Measurements from ENCODE around the gene FSCN2. TPM values are rescaled to one million over a fixed set of nuclear protein-coding genes. Genes with fewer than 3 reads are reported as not detected.

Gene FSCN2
- total and polyA plus RNA-seq, 7 experiments from 2014 or later: 0.56 to 1.6 (median 0.70) TPM; not detected in 2

DNA sequence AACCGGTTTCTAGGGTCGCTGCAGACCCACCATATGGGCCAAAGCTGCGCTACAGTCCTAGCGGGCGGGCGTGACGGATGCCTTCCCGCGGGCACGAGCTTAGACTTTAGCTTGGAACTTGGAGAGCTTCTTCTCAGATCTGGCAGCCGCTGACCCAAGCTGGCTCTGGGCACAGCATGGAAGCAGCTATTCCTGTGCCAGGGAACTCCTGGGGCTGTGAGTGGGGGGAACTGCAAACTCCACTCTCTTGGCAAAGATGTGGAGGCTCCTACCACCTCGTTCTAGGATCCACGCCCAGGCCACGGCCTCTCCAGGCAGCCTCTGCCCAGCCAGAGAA lies 15.1 kb downstream of the FSCN2 start:
- Mint-ChIP-seq H3K9me3 (no peaks in the 10 kb centered on the region), H3K4me1 (no peaks in the 10 kb centered on the region), H3K4me3 (no peak overlapping the region), H3K27ac (no peak overlapping the region), H3K36me3 (peaks cover 0 to 16% (median 0%) of the 10 kb centered on the region in 5 donors), H3K27me3 (peaks cover 0 to 2% (median 0%) of the 10 kb centered on the region in 5 donors)
- CTCF ChIA-PET: interaction anchor here (0.7 kb wide), 1 partner anchor 327 kb away, joined by 3 read pairs; no protein-coding TSS in a partner anchor
- Histone ChIP-seq H3K4me1 (ENCODE audit: control insufficient read depth in 2 of 2, insufficient read depth in 2 of 2, low read length in 2 of 2) (no peaks in the 10 kb centered on the region), H3K4me3 (ENCODE audit: low read length) (no peak overlapping the region), H3K27ac (ENCODE audit: low read depth, low read length) (no peak overlapping the region), H3K27me3 (ENCODE audit: control insufficient read depth in 2 of 2, insufficient read depth in 2 of 2, low read length in 2 of 2) (no peaks in the 10 kb centered on the region), H3K36me3 (ENCODE audit: control insufficient read depth in 2 of 3, insufficient read depth in 3 of 3, low read length in 3 of 3) (peaks cover 0 to 90% (median 3%) of the 10 kb centered on the region in 3 experiments), H3K9me3 (ENCODE audit: control insufficient read depth in 2 of 3, low read length in 3 of 3) (no peaks in the 10 kb centered on the region)
- POLR2A ChIA-PET: no interaction called here
- no peak for ATAC-seq
- intact Hi-C loops (cut with micrococcal nuclease): no loop called here
- no peak for DNase-seq

DNA sequence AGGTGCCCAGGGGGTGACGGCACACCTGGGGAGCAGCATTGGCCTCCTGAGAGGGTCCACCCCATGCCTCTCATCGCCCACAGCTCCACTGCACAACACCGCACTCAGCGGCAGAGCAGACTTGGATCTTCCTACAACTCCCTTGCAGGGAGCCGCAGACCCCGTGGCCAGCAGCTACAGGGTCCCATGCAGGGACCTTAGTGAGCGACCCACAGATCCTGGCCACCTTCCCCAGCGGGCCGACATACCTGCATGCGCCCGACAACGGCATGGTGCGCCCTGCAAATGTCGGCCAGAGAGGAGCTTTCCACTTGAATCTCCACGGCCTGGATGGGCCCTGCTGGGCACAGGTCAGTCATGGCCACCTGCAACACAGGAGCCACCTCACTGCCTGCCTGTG lies 15.6 kb downstream of the FSCN2 start:
- H3K27ac ChIP-seq (ENCODE audit: low read depth, low read length): no peak overlapping the region
- H3K9me3 Mint-ChIP-seq: no peaks in the 10 kb centered on the region
- peaks cover 0 to 16% (median 0%) of the 10 kb centered on the region in 5 donors for H3K36me3 Mint-ChIP-seq
- CTCF ChIA-PET: interaction anchor here (0.7 kb wide), 1 partner anchor 326 kb away, joined by 3 read pairs; no protein-coding TSS in a partner anchor
- no peaks in the 10 kb centered on the region for H3K4me1 ChIP-seq (ENCODE audit: control insufficient read depth in 2 of 2, insufficient read depth in 2 of 2, low read length in 2 of 2)
- no peaks in the 10 kb centered on the region for H3K27me3 ChIP-seq (ENCODE audit: control insufficient read depth in 2 of 2, insufficient read depth in 2 of 2, low read length in 2 of 2)
- H3K27ac Mint-ChIP-seq: no peak overlapping the region
- no peak overlapping the region for H3K4me3 Mint-ChIP-seq
- H3K4me1 Mint-ChIP-seq: no peaks in the 10 kb centered on the region
- DNase-seq: no peak
- H3K9me3 ChIP-seq (ENCODE audit: control insufficient read depth in 2 of 3, low read length in 3 of 3): no peaks in the 10 kb centered on the region
- no peak for ATAC-seq
- H3K4me3 ChIP-seq (ENCODE audit: low read length): no peak overlapping the region
- no peaks in the 10 kb centered on the region for H3K27me3 Mint-ChIP-seq
- peaks cover 0 to 91% (median 3%) of the 10 kb centered on the region in 3 experiments for H3K36me3 ChIP-seq (ENCODE audit: control insufficient read depth in 2 of 3, insufficient read depth in 3 of 3, low read length in 3 of 3)
- POLR2A ChIA-PET: no interaction called here
- intact Hi-C loops (cut with micrococcal nuclease): no loop called here

- intact Hi-C loops (cut with micrococcal nuclease): no loop called here
- Mint-ChIP-seq H3K36me3 (peaks cover 0 to 20% (median under 1%) of the 10 kb centered on the region in 5 donors), H3K27ac (no peak overlapping the region), H3K4me1 (peaks cover 0 to 4% (median 2%) of the 10 kb centered on the region in 7 donors), H3K27me3 (no peaks in the 10 kb centered on the region), H3K9me3 (no peaks in the 10 kb centered on the region), H3K4me3 (no peak overlapping the region)
- H3K9me3 ChIP-seq (ENCODE audit: control insufficient read depth in 2 of 3, low read length in 3 of 3): no peaks in the 10 kb centered on the region
- ChIA-PET CTCF (no interaction called here), POLR2A (no interaction called here)
- H3K36me3 ChIP-seq (ENCODE audit: control insufficient read depth in 2 of 3, insufficient read depth in 3 of 3, low read length in 3 of 3): peaks cover 0 to 90% (median 3%) of the 10 kb centered on the region in 3 experiments
- DNase-seq: no peak
- no peak overlapping the region for H3K4me3 ChIP-seq (ENCODE audit: low read length)
- H3K27me3 ChIP-seq (ENCODE audit: control insufficient read depth in 2 of 2, insufficient read depth in 2 of 2, low read length in 2 of 2): no peaks in the 10 kb centered on the region
- no peak for ATAC-seq
- no peaks in the 10 kb centered on the region for H3K4me1 ChIP-seq (ENCODE audit: control insufficient read depth in 2 of 2, insufficient read depth in 2 of 2, low read length in 2 of 2)
- no peak overlapping the region for H3K27ac ChIP-seq (ENCODE audit: low read depth, low read length)
These were observed 16.3 kb downstream of the FSCN2 start for GRCh38 chr17:81544281-81544974.

- Mint-ChIP-seq H3K27ac (no peak overlapping the region), H3K4me3 (no peak overlapping the region), H3K4me1 (peaks cover 0 to 13% (median 10%) of the 10 kb centered on the region in 7 donors), H3K27me3 (no peaks in the 10 kb centered on the region), H3K36me3 (peaks cover 0 to 20% (median 6%) of the 10 kb centered on the region in 5 donors), H3K9me3 (no peaks in the 10 kb centered on the region)
- H3K4me1 ChIP-seq (ENCODE audit: control insufficient read depth in 2 of 2, insufficient read depth in 2 of 2, low read length in 2 of 2): no peaks in the 10 kb centered on the region
- POLR2A ChIA-PET: no interaction called here
- no peak overlapping the region for H3K27ac ChIP-seq (ENCODE audit: low read depth, low read length)
- intact Hi-C loops (cut with micrococcal nuclease): no loop called here
- peaks cover 0 to 89% (median 6%) of the 10 kb centered on the region in 3 experiments for H3K36me3 ChIP-seq (ENCODE audit: control insufficient read depth in 2 of 3, insufficient read depth in 3 of 3, low read length in 3 of 3)
- H3K9me3 ChIP-seq (ENCODE audit: control insufficient read depth in 2 of 3, low read length in 3 of 3): no peaks in the 10 kb centered on the region
- H3K27me3 ChIP-seq (ENCODE audit: control insufficient read depth in 2 of 2, insufficient read depth in 2 of 2, low read length in 2 of 2): no peaks in the 10 kb centered on the region
- DNase-seq (no peak), ATAC-seq (no peak)
- CTCF ChIA-PET: no interaction called here
- no peak overlapping the region for H3K4me3 ChIP-seq (ENCODE audit: low read length)
These were observed 17.2 kb downstream of the FSCN2 start for GRCh38 chr17:81545160-81545949.

DNA sequence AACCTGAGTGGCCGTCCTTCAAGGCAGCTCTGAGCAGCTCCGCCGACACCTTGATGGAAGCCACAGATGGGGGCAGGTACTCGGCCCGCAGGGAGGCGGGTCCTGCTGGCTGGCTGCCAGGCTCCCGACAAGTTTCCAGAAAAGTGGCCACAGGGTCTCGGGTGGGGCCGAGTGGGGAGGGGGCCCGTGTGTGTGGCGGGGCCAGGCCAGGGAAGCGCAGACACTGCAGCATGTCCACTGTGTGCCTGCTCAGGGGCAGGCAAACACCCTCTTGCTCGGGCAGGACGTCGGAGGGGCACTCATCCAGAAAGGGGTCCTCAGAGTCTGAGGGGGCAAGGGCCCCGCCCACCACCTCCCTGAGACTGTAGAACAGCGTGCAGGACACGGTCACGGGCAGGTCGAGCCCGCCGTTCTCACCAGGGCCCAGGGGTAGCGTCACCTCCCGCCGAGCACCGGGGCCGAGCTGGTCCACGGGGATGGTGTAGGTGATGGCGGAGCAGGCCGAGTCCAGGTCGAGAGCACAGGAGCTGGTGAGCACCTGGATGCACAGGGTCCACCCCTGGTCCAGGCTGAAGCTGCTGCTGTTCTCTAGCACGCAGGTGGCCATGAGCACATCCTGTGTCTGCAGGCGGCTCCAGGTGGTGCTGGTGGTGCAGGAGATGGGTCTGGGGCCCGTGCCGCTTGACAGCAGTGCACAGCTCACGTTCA lies 18.9 kb downstream of the FSCN2 start:
- DNase-seq (no peak), ATAC-seq (no peak)
- Mint-ChIP-seq H3K27me3 (no peaks in the 10 kb centered on the region), H3K9me3 (no peaks in the 10 kb centered on the region), H3K27ac (no peak overlapping the region), H3K36me3 (peaks cover 0 to 16% (median 6%) of the 10 kb centered on the region in 5 donors), H3K4me3 (no peak overlapping the region), H3K4me1 (peaks cover 9 to 24% (median 19%) of the 10 kb centered on the region in 7 donors)
- H3K9me3 ChIP-seq (ENCODE audit: control insufficient read depth in 2 of 3, low read length in 3 of 3): no peaks in the 10 kb centered on the region
- peaks cover 5 to 6% of the 10 kb centered on the region in 2 donors for H3K4me1 ChIP-seq (ENCODE audit: control insufficient read depth in 2 of 2, insufficient read depth in 2 of 2, low read length in 2 of 2)
- intact Hi-C loops (cut with micrococcal nuclease): no loop called here
- H3K4me3 ChIP-seq (ENCODE audit: low read length): no peak overlapping the region
- H3K36me3 ChIP-seq (ENCODE audit: control insufficient read depth in 2 of 3, insufficient read depth in 3 of 3, low read length in 3 of 3): peaks cover 0 to 75% (median 6%) of the 10 kb centered on the region in 3 experiments
- H3K27ac ChIP-seq (ENCODE audit: low read depth, low read length): no peak overlapping the region
- POLR2A ChIA-PET: no interaction called here
- CTCF ChIA-PET: no interaction called here
- H3K27me3 ChIP-seq (ENCODE audit: control insufficient read depth in 2 of 2, insufficient read depth in 2 of 2, low read length in 2 of 2): no peaks in the 10 kb centered on the region

DNA sequence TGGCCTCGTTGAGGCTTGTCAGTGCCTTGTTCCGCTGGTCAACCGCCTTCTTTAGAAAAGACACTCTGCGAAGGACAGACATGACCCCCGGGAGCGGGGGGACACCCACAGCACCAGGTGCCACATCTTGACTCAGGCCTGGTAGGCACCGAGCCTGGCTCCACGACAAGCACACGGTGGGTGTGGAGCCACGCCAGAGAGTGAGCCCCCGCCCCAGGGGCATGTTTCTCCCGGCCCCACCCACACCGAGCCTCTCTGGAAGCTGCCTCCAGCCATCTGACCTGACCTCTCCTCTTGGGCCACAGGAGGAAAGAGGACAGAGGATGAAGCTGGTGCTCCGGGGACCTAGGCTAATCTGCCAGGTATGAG lies 19.4 kb downstream of the FSCN2 start:
- ChIA-PET POLR2A (no interaction called here), CTCF (no interaction called here)
- Mint-ChIP-seq H3K27me3 (no peaks in the 10 kb centered on the region), H3K4me3 (no peak overlapping the region), H3K27ac (no peak overlapping the region), H3K9me3 (no peaks in the 10 kb centered on the region), H3K4me1 (peaks cover 9 to 24% (median 19%) of the 10 kb centered on the region in 7 donors), H3K36me3 (peaks cover 0 to 16% (median 6%) of the 10 kb centered on the region in 5 donors)
- peaks cover 5 to 6% of the 10 kb centered on the region in 2 donors for H3K4me1 ChIP-seq (ENCODE audit: control insufficient read depth in 2 of 2, insufficient read depth in 2 of 2, low read length in 2 of 2)
- intact Hi-C loops (cut with micrococcal nuclease): no loop called here
- H3K4me3 ChIP-seq (ENCODE audit: low read length): no peak overlapping the region
- no peak for ATAC-seq
- no peak overlapping the region for H3K27ac ChIP-seq (ENCODE audit: low read depth, low read length)
- no peaks in the 10 kb centered on the region for H3K9me3 ChIP-seq (ENCODE audit: control insufficient read depth in 2 of 3, low read length in 3 of 3)
- no peaks in the 10 kb centered on the region for H3K27me3 ChIP-seq (ENCODE audit: control insufficient read depth in 2 of 2, insufficient read depth in 2 of 2, low read length in 2 of 2)
- DNase-seq: no peak
- H3K36me3 ChIP-seq (ENCODE audit: control insufficient read depth in 2 of 3, insufficient read depth in 3 of 3, low read length in 3 of 3): peaks cover 0 to 71% (median 6%) of the 10 kb centered on the region in 3 experiments

Data from naive thymus-derived CD4-positive, alpha-beta T cell (primary cell).